ENCODE measurements around the gene CLCN2. TPM values are rescaled to one million over a fixed set of nuclear protein-coding genes. Genes with fewer than 3 reads are reported as not detected.

CLCN2 gene
- total RNA-seq, 1 experiment from 2014 or later: 13.0 TPM

- intact Hi-C loops (cut with micrococcal nuclease): no loop called here
- no peak for TF ChIP-seq EZH2 (IDR thresholded peaks at IDR 0.05; ENCODE audit: low read length, unreplicated experiment)
- Histone ChIP-seq H3K79me2 (ENCODE audit: low read length) (peaks cover 14% of the 10 kb centered on the region), H3K9me2 (replicated peaks; ENCODE audit: low read length) (no peaks in the 10 kb centered on the region), H3F3A (ENCODE audit: low read length, unreplicated experiment) (no peaks in the 10 kb centered on the region), H3K27me3 (ENCODE audit: low read length) (no peaks in the 10 kb centered on the region), H4K20me1 (ENCODE audit: low read length) (no peaks in the 10 kb centered on the region), H2AFZ (ENCODE audit: low read length) (no peak overlapping the region), H3K27ac (ENCODE audit: low read length) (no peak overlapping the region), H3K4me2 (ENCODE audit: low read length) (no peak overlapping the region), H3K4me1 (ENCODE audit: insufficient read depth, low read length) (peaks cover 10% of the 10 kb centered on the region), H3K36me3 (ENCODE audit: low read depth, low read length) (peaks cover 7% of the 10 kb centered on the region; the same call in 1 of the 2 replicates), H3K4me3 (ENCODE audit: low read length) (no peak overlapping the region), H3K9me3 (ENCODE audit: low read length) (no peaks in the 10 kb centered on the region), H3K9ac (ENCODE audit: low read length) (no peak overlapping the region)
- DNase-seq: no peak
- no TSS peak for BruUV-seq (replicated peaks)
- no peak for ATAC-seq
- ChIA-PET POLR2A (ENCODE audit: unreplicated experiment) (no interaction called here), CTCF (no interaction called here)
These were observed 3.9 kb downstream of the CLCN2 start for GRCh38 chr3:184357248-184358123.

GRCh38 chr3:184355261-184356040, 6.0 kb downstream of the CLCN2 start:
- Histone ChIP-seq H3F3A (ENCODE audit: low read length, unreplicated experiment) (no peaks in the 10 kb centered on the region), H3K27me3 (ENCODE audit: low read length) (no peaks in the 10 kb centered on the region), H3K4me3 (ENCODE audit: low read length) (no peak overlapping the region), H3K27ac (ENCODE audit: low read length) (no peak overlapping the region), H2AFZ (ENCODE audit: low read length) (no peak overlapping the region), H3K36me3 (ENCODE audit: low read depth, low read length) (peaks cover 9% of the 10 kb centered on the region; the same call in 1 of the 2 replicates), H4K20me1 (ENCODE audit: low read length) (no peaks in the 10 kb centered on the region), H3K9me3 (ENCODE audit: low read length) (no peaks in the 10 kb centered on the region), H3K9ac (ENCODE audit: low read length) (no peak overlapping the region), H3K4me1 (ENCODE audit: insufficient read depth, low read length) (peaks cover 5% of the 10 kb centered on the region), H3K9me2 (replicated peaks; ENCODE audit: low read length) (no peaks in the 10 kb centered on the region), H3K4me2 (ENCODE audit: low read length) (no peak overlapping the region), H3K79me2 (ENCODE audit: low read length) (peaks cover 5% of the 10 kb centered on the region)
- no peak for ATAC-seq
- no peak for TF ChIP-seq EZH2 (IDR thresholded peaks at IDR 0.05; ENCODE audit: low read length, unreplicated experiment)
- TF ChIP-seq, protein P1, sequence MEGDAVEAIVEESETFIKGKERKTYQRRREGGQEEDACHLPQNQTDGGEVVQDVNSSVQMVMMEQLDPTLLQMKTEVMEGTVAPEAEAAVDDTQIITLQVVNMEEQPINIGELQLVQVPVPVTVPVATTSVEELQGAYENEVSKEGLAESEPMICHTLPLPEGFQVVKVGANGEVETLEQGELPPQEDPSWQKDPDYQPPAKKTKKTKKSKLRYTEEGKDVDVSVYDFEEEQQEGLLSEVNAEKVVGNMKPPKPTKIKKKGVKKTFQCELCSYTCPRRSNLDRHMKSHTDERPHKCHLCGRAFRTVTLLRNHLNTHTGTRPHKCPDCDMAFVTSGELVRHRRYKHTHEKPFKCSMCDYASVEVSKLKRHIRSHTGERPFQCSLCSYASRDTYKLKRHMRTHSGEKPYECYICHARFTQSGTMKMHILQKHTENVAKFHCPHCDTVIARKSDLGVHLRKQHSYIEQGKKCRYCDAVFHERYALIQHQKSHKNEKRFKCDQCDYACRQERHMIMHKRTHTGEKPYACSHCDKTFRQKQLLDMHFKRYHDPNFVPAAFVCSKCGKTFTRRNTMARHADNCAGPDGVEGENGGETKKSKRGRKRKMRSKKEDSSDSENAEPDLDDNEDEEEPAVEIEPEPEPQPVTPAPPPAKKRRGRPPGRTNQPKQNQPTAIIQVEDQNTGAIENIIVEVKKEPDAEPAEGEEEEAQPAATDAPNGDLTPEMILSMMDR (conservative IDR thresholded peaks at IDR 0.05; ENCODE audit: low read depth, low read length): no peak
- no peak for TF ChIP-seq EZH2phosphoT487 (IDR thresholded peaks at IDR 0.05; ENCODE audit: borderline replicate concordance, low read length)
- intact Hi-C loops (cut with micrococcal nuclease): no loop called here
- DNase-seq: no peak
- ChIA-PET CTCF (no interaction called here), POLR2A (ENCODE audit: unreplicated experiment) (no interaction called here)
- no TSS peak for BruUV-seq (replicated peaks)

DNA sequence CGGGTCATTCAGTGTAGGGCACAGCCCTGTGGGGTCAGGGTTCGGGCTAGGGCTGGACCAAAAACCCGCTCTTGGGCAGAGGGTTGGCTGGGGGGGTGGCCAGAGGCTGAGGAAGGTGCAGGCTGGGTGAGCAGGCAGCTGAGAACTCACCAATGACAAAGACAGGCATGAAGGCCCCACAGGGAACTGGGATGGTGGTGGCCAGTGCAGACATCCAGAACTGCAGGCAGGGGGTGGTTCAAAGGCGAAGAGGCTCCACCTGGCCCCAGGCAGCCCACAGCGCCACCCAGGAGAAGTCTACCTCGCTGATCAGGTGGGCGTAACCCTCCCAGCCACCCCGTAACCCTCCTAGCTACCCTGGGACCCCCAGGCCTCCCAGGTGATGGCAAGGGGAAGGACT, 6.7 kb downstream of the CLCN2 start:
- H3K4me1 ChIP-seq (ENCODE audit: insufficient read depth, low read length): no peaks in the 10 kb centered on the region
- H3K4me2 ChIP-seq (ENCODE audit: low read length): no peak overlapping the region
- no peaks in the 10 kb centered on the region for H3K79me2 ChIP-seq (ENCODE audit: low read length)
- ATAC-seq (peak; percentile 16), DNase-seq (no peak)
- ChIA-PET CTCF (no interaction called here), POLR2A (ENCODE audit: unreplicated experiment) (no interaction called here)
- no peak overlapping the region for H3K27ac ChIP-seq (ENCODE audit: low read length)
- TF ChIP-seq, protein P1 (conservative IDR thresholded peaks at IDR 0.05; ENCODE audit: low read depth, low read length): no peak
- TF ChIP-seq EZH2phosphoT487 (IDR thresholded peaks at IDR 0.05; ENCODE audit: borderline replicate concordance, low read length) (no peak), EZH2 (IDR thresholded peaks at IDR 0.05; ENCODE audit: low read length, unreplicated experiment) (no peak)
- no peaks in the 10 kb centered on the region for H3K27me3 ChIP-seq (ENCODE audit: low read length)
- no peaks in the 10 kb centered on the region for H3K9me3 ChIP-seq (ENCODE audit: low read length)
- no peak overlapping the region for H2AFZ ChIP-seq (ENCODE audit: low read length)
- H4K20me1 ChIP-seq (ENCODE audit: low read length): no peaks in the 10 kb centered on the region
- BruUV-seq (replicated peaks): no TSS peak
- no peaks in the 10 kb centered on the region for H3F3A ChIP-seq (ENCODE audit: low read length, unreplicated experiment)
- no peak overlapping the region for H3K4me3 ChIP-seq (ENCODE audit: low read length)
- intact Hi-C loops (cut with micrococcal nuclease): no loop called here
- H3K9ac ChIP-seq (ENCODE audit: low read length): no peak overlapping the region
- peaks cover 9% of the 10 kb centered on the region; the same call in 1 of the 2 replicates for H3K36me3 ChIP-seq (ENCODE audit: low read depth, low read length)
- no peaks in the 10 kb centered on the region for H3K9me2 ChIP-seq (replicated peaks; ENCODE audit: low read length)

Data from PC-3 (cell line).